ENCODE results near the gene GRM7.

The GRM7 gene

GRCh38 chr3:7275396-7275795, 414.5 kb downstream of the GRM7 start:
- TF ChIP-seq CTCF (IDR thresholded peaks at IDR 0.05; ENCODE audit: control insufficient read depth, extremely low read depth, insufficient read depth): no peak
- no peak for DNase-seq (ENCODE audit: low read depth)
- no peak overlapping the region for H3K4me3 ChIP-seq (ENCODE audit: low read depth, low read length)

- no peak overlapping the region for H3K4me3 ChIP-seq (ENCODE audit: low read depth, low read length)
- no peak for TF ChIP-seq CTCF (IDR thresholded peaks at IDR 0.05; ENCODE audit: control insufficient read depth, extremely low read depth, insufficient read depth)
- peak; percentile 79 for DNase-seq (ENCODE audit: low read depth)
Measured at GRCh38 chr3:7280318-7280717, 419.4 kb downstream of the GRM7 start.

GRCh38 chr3:7282988-7283387, 422.1 kb downstream of the GRM7 start:
- DNase-seq (ENCODE audit: low read depth): no peak
- H3K4me3 ChIP-seq (ENCODE audit: low read depth, low read length): no peak overlapping the region
- no peak for TF ChIP-seq CTCF (IDR thresholded peaks at IDR 0.05; ENCODE audit: control insufficient read depth, extremely low read depth, insufficient read depth)

- H3K4me3 ChIP-seq (ENCODE audit: low read depth, low read length): no peak overlapping the region
- peak; percentile 53 for TF ChIP-seq CTCF (IDR thresholded peaks at IDR 0.05; ENCODE audit: control insufficient read depth, extremely low read depth, insufficient read depth)
- peak; percentile 23 for DNase-seq (ENCODE audit: low read depth)
Measured at GRCh38 chr3:7285505-7285904, 424.6 kb downstream of the GRM7 start.

GRCh38 chr3:7288133-7288532, 427.2 kb downstream of the GRM7 start:
- no peak for DNase-seq (ENCODE audit: low read depth)
- TF ChIP-seq CTCF (IDR thresholded peaks at IDR 0.05; ENCODE audit: control insufficient read depth, extremely low read depth, insufficient read depth): no peak
- H3K4me3 ChIP-seq (ENCODE audit: low read depth, low read length): no peak overlapping the region

- DNase-seq (ENCODE audit: low read depth): peak; percentile 10
- no peak for TF ChIP-seq CTCF (IDR thresholded peaks at IDR 0.05; ENCODE audit: control insufficient read depth, extremely low read depth, insufficient read depth)
- H3K4me3 ChIP-seq (ENCODE audit: low read depth, low read length): no peak overlapping the region
Measured at GRCh38 chr3:7289121-7289520, 428.2 kb downstream of the GRM7 start.

GRCh38 chr3:7290077-7290825, 429.3 kb downstream of the GRM7 start:
- no peak overlapping the region for H3K4me3 ChIP-seq (ENCODE audit: low read depth, low read length)
- no peak for DNase-seq (ENCODE audit: low read depth)
- no peak for TF ChIP-seq CTCF (IDR thresholded peaks at IDR 0.05; ENCODE audit: control insufficient read depth, extremely low read depth, insufficient read depth)
